Measurements from ENCODE around the gene PLEKHG4.
A peak's percentile ranks its signal among the peaks of the same experiment; 100 is the strongest.

PLEKHG4 gene

GRCh38 chr16:67279296-67280089 is at the start of gene PLEKHG4:
Gene PLEKHG4 (plus strand): TSS chr16:67279532. CDS start chr16:67280045, 513 bp downstream.
- H3K4me3 ChIP-seq (ENCODE audit: low read depth, low read length), result peak within 1 kb of the TSS; percentile 30

- no peak overlapping the region for H3K4me3 ChIP-seq (ENCODE audit: low read depth, low read length)
Measured at GRCh38 chr16:67229906-67230808, 49.2 kb upstream of the PLEKHG4 start.

GRCh38 chr16:67230809-67231660 is 48.3 kb upstream of the PLEKHG4 start:
- H3K4me3 ChIP-seq (ENCODE audit: low read depth, low read length), result no peak overlapping the region

- H3K4me3 ChIP-seq (ENCODE audit: low read depth, low read length), result no peak overlapping the region
Measured at GRCh38 chr16:67233596-67233995, 45.7 kb upstream of the PLEKHG4 start.

- no peak overlapping the region for H3K4me3 ChIP-seq (ENCODE audit: low read depth, low read length)
Measured at GRCh38 chr16:67234180-67234597, 45.1 kb upstream of the PLEKHG4 start.

GRCh38 chr16:67235816-67236562 is 43.3 kb upstream of the PLEKHG4 start:
- H3K4me3 ChIP-seq (ENCODE audit: low read depth, low read length), result no peak overlapping the region

GRCh38 chr16:67236563-67237395 is 42.6 kb upstream of the PLEKHG4 start:
- H3K4me3 ChIP-seq (ENCODE audit: low read depth, low read length), result no peak overlapping the region

- H3K4me3 ChIP-seq (ENCODE audit: low read depth, low read length), result no peak overlapping the region
Measured at GRCh38 chr16:67237396-67238277, 41.7 kb upstream of the PLEKHG4 start.

- H3K4me3 ChIP-seq (ENCODE audit: low read depth, low read length), result no peak overlapping the region
Measured at GRCh38 chr16:67238278-67238575, 41.1 kb upstream of the PLEKHG4 start.

GRCh38 chr16:67238806-67239470 is 40.4 kb upstream of the PLEKHG4 start:
- no peak overlapping the region for H3K4me3 ChIP-seq (ENCODE audit: low read depth, low read length)

GRCh38 chr16:67240506-67240905 is 38.8 kb upstream of the PLEKHG4 start:
- H3K4me3 ChIP-seq (ENCODE audit: low read depth, low read length), result no peak overlapping the region

- no peak overlapping the region for H3K4me3 ChIP-seq (ENCODE audit: low read depth, low read length)
Measured at GRCh38 chr16:67241008-67241900, 38.1 kb upstream of the PLEKHG4 start.

- no peak overlapping the region for H3K4me3 ChIP-seq (ENCODE audit: low read depth, low read length)
Measured at GRCh38 chr16:67242138-67242730, 37.1 kb upstream of the PLEKHG4 start.

GRCh38 chr16:67243481-67243880 is 35.9 kb upstream of the PLEKHG4 start:
- no peak overlapping the region for H3K4me3 ChIP-seq (ENCODE audit: low read depth, low read length)

- no peak overlapping the region for H3K4me3 ChIP-seq (ENCODE audit: low read depth, low read length)
Measured at GRCh38 chr16:67244387-67245185, 34.7 kb upstream of the PLEKHG4 start.

GRCh38 chr16:67245186-67245585 is 34.1 kb upstream of the PLEKHG4 start:
- no peak overlapping the region for H3K4me3 ChIP-seq (ENCODE audit: low read depth, low read length)
